ENCODE results near the gene TMCO6.

DNA sequence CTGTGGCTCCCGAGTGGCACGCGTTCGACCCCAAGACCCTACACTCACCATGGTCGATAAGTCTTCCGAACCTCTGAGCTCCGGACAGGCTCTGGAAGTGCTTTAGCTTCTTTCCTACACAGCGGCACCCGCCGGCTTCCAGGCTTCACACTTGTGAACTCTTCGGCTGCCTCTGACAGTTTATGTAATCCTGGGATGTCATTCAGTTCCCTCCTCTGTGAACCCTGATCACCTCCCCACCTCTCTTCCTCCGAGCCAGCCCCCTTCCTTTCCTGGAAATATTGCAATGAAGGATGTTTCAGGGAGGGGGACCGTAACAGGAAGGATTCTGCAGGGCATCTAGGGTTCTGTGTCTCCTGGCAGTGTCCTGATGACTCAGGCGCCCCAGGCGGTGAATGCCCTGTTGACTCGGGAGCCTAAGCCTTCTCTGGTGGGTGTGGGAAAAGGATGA lies 6.2 kb upstream of the TMCO6 start, which contains the start of gene CD14:
- TF ChIP-seq, protein P1, sequence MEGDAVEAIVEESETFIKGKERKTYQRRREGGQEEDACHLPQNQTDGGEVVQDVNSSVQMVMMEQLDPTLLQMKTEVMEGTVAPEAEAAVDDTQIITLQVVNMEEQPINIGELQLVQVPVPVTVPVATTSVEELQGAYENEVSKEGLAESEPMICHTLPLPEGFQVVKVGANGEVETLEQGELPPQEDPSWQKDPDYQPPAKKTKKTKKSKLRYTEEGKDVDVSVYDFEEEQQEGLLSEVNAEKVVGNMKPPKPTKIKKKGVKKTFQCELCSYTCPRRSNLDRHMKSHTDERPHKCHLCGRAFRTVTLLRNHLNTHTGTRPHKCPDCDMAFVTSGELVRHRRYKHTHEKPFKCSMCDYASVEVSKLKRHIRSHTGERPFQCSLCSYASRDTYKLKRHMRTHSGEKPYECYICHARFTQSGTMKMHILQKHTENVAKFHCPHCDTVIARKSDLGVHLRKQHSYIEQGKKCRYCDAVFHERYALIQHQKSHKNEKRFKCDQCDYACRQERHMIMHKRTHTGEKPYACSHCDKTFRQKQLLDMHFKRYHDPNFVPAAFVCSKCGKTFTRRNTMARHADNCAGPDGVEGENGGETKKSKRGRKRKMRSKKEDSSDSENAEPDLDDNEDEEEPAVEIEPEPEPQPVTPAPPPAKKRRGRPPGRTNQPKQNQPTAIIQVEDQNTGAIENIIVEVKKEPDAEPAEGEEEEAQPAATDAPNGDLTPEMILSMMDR (IDR thresholded peaks at IDR 0.05), result peak in 2 of 6 experiments; percentile 7 to 9
- peak in 2 of 4 donors; percentile 53 to 75 for TF ChIP-seq POLR2A (IDR thresholded peaks at IDR 0.05)
- peak; percentile 68 to 86 for TF ChIP-seq POLR2AphosphoS5 (IDR thresholded peaks at IDR 0.05)
